SK-N-SH (cell line): Measurements from ENCODE around the gene EDRF1. TPM values are rescaled to one million over a fixed set of nuclear protein-coding genes. Genes with fewer than 3 reads are reported as not detected.

Experiments used
- CTCF ChIA-PET: fragments of 300-600, 350-600 bp; formaldehyde crosslinking; extraction: SDS; loops from one replicate; lab custom pipeline; 2021; lab: Yijun Ruan, JAX
- POLR2A ChIA-PET: fragments of 350-600 bp; sonication (Branson Sonifier 250); formaldehyde crosslinking; extraction: SDS; loops from one replicate; lab custom pipeline; 2020; ENCODE audit warnings: antibody characterized with exemption, inconsistent platforms; lab: Yijun Ruan, JAX
- DNase-seq: peaks from one replicate; pipeline ENCODE4 v3.0.0; 2012
- H2AFZ ChIP-seq: fragments of 200-600 bp; sonication (generic); 2 replicates; pipeline ENCODE4 v1.8.1; 2016; ENCODE audit warnings: antibody characterized with exemption, mild to moderate bottlenecking, low read depth
- H3F3A ChIP-seq: fragments of 200-600 bp; sonication (generic); replicated peaks from 2 replicates; pipeline ENCODE3; 2016; ENCODE audit warnings: antibody characterized with exemption, mild to moderate bottlenecking; ENCODE audit not compliant: insufficient read depth
- H3K27ac ChIP-seq, 2 experiments: fragments of 200-500 bp in 1 of 2; fragments of 200-600 bp in 1 of 2; sonication (Bioruptor generic) in 1 of 2; sonication (generic), shearing (Covaris generic) in 1 of 2; 2 replicates each; pipeline versions ENCODE4 v1.5.1 to v1.6.1; 2014 to 2016; ENCODE audit warnings: low read depth in 2 of 2, inconsistent platforms in 1 of 2, low read length in 1 of 2, mild to moderate bottlenecking in 1 of 2, mixed read lengths in 1 of 2
- H3K27me3 ChIP-seq: fragments of 200-600 bp; sonication (generic), shearing (Covaris generic); 2 replicates; pipeline ENCODE4 v1.6.1; 2016; ENCODE audit warnings: mixed run types; ENCODE audit not compliant: insufficient read depth
- H3K36me3 ChIP-seq, 2 experiments: fragments of 200-500 bp in 1 of 2; fragments of 200-600 bp in 1 of 2; sonication (Bioruptor generic) in 1 of 2; sonication (generic) in 1 of 2; replicated peaks in 1 of 2; 2 replicates each; pipeline versions ENCODE3 to v1.5.1; 2014 to 2016; ENCODE audit warnings: low read length in 1 of 2, mild to moderate bottlenecking in 1 of 2; ENCODE audit not compliant: insufficient read depth in 2 of 2, control insufficient read depth in 1 of 2
- H3K4me1 ChIP-seq, 2 experiments: fragments of 200-500 bp in 1 of 2; fragments of 200-600 bp in 1 of 2; sonication (Bioruptor generic) in 1 of 2; sonication (generic), shearing (Covaris generic) in 1 of 2; 2 replicates each; pipeline versions ENCODE4 v1.5.1 to v1.6.1; 2014 to 2016; ENCODE audit warnings: low read depth in 1 of 2, low read length in 1 of 2, mixed run types in 1 of 2; ENCODE audit not compliant: insufficient read depth in 2 of 2, control insufficient read depth in 1 of 2
- H3K4me2 ChIP-seq: fragments of 200-600 bp; sonication (generic), shearing (Covaris generic); 2 replicates; pipeline ENCODE4 v1.6.1; 2017; ENCODE audit warnings: mixed run types
- H3K4me3 ChIP-seq, 2 experiments: fragments of 200-500 bp in 1 of 2; fragments of 200-600 bp in 1 of 2; sonication (Bioruptor generic) in 1 of 2; sonication (generic), shearing (Covaris generic) in 1 of 2; 2 replicates each; pipeline versions ENCODE4 v1.5.1 to v1.8.1; 2014 to 2016; ENCODE audit warnings: low read depth in 2 of 2, inconsistent platforms in 1 of 2, low read length in 1 of 2, mild to moderate bottlenecking in 1 of 2, mixed read lengths in 1 of 2, moderate library complexity in 1 of 2
- H3K79me2 ChIP-seq: fragments of 200-600 bp; sonication (generic); 2 replicates; pipeline ENCODE4 v1.8.1; 2017; ENCODE audit warnings: mild to moderate bottlenecking; ENCODE audit not compliant: insufficient read depth
- H3K9ac ChIP-seq: fragments of 200-600 bp; sonication (generic); 2 replicates; pipeline ENCODE4 v1.6.1; 2017; ENCODE audit warnings: mixed run types
- H3K9me2 ChIP-seq: fragments of 200-600 bp; sonication (generic); 2 replicates; pipeline ENCODE4 v1.6.1; 2017; ENCODE audit warnings: mixed run types
- H3K9me3 ChIP-seq: fragments of 200-600 bp; sonication (generic); 2 replicates; pipeline ENCODE4 v1.6.1; 2017; ENCODE audit warnings: mixed run types, mild to moderate bottlenecking, moderate library complexity
- H4K20me1 ChIP-seq: fragments of 200-600 bp; sonication (generic); 2 replicates; pipeline ENCODE4 v1.6.1; 2017; ENCODE audit warnings: mild to moderate bottlenecking, mixed run types; ENCODE audit not compliant: insufficient read depth
- ELF1 ChIP-seq: IDR thresholded peaks from 2 replicates; pipeline ENCODE4 v1.4.0; 2012
- EP300 ChIP-seq, 2 experiments: IDR thresholded peaks; 2 replicates each; pipeline versions ENCODE4 v1.4.0 to v1.6.1; 2012; ENCODE audit warnings: borderline replicate concordance in 1 of 2, low read depth in 1 of 2, low read length in 1 of 2
- FOXJ3 ChIP-seq: sonication (generic); formaldehyde crosslinking; IDR thresholded peaks from 2 replicates; pipeline ENCODE4 v1.5.1; 2020; ENCODE audit warnings: mild to moderate bottlenecking, missing genetic modification reagents
- GABPA ChIP-seq: IDR thresholded peaks from 2 replicates; pipeline ENCODE4 v1.4.0; 2012; ENCODE audit warnings: low read depth, mild to moderate bottlenecking
- JUND ChIP-seq: IDR thresholded peaks from 2 replicates; pipeline ENCODE4 v1.4.0; 2012
- MAX ChIP-seq: IDR thresholded peaks from 2 replicates; pipeline ENCODE4 v1.4.0; 2012; ENCODE audit warnings: low read depth
- MXI1 ChIP-seq: IDR thresholded peaks from 2 replicates; pipeline ENCODE4 v1.6.1; 2012; ENCODE audit warnings: mild to moderate bottlenecking, low read depth, low read length, improper control_type of control experiment
- POLR2AphosphoS5 ChIP-seq: IDR thresholded peaks from 2 replicates; pipeline ENCODE4 v1.6.1; 2012; ENCODE audit warnings: low read depth, low read length
- RCOR1 ChIP-seq: fragments of 150-350 bp; IDR thresholded peaks from 2 replicates; pipeline ENCODE4 v1.6.1; 2017; ENCODE audit warnings: antibody characterized with exemption, low read length
- RFX5 ChIP-seq: IDR thresholded peaks from 2 replicates; pipeline ENCODE4 v1.6.1; 2012; ENCODE audit warnings: mild to moderate bottlenecking, improper control_type of control experiment, low read length
- RXRA ChIP-seq: IDR thresholded peaks from 2 replicates; pipeline ENCODE4 v1.4.0; 2012; ENCODE audit warnings: low read depth, mild to moderate bottlenecking, borderline replicate concordance
- TCF12 ChIP-seq: IDR thresholded peaks from 2 replicates; pipeline ENCODE4 v1.4.0; 2012
- YY1 ChIP-seq: IDR thresholded peaks from 2 replicates; pipeline ENCODE4 v1.4.0; 2012; ENCODE audit warnings: low read depth, mild to moderate bottlenecking
- WGBS: methylation state at CpG from one replicate; pipeline ENCODE4 v1.1.6; 2017; ENCODE audit warnings: low lambda C conversion rate; 5-methylcytosine and 5-hydroxymethylcytosine counted together
- polyA plus RNA-seq, 3 experiments: library from polyadenylated mRNA; depleted of rRNA; stranded (reverse); fragments of >200 nt; gene quantifications; 2 replicates each; pipeline ENCODE4 v1.2.3, GENCODE V29; 2012
- TF ChIP-seq, protein P1 (sequence below): IDR thresholded peaks from 2 replicates; pipeline ENCODE4 v1.4.0; 2012; ENCODE audit warnings: low read depth, borderline replicate concordance

The EDRF1 gene
- polyA plus RNA-seq, 1 of the 3 experiments (the other 2 are of a cell fraction): 19.2 TPM

GRCh38 chr10:125689955-125690569 lies 29.4 kb upstream of the EDRF1 start:
- Histone ChIP-seq H3K9me3 (no peaks in the 10 kb centered on the region), H2AFZ (no peak overlapping the region), H4K20me1 (no peaks in the 10 kb centered on the region), H3F3A (no peaks in the 10 kb centered on the region)
- TF ChIP-seq ELF1 (no peak), POLR2AphosphoS5 (no peak), RFX5 (no peak), RXRA (no peak), MAX (no peak)
- TF ChIP-seq, all 33 proteins: peak for 0
- H3K27me3 ChIP-seq: no peaks in the 10 kb centered on the region
- DNase-seq: no peak
- H3K9ac ChIP-seq: no peak overlapping the region
- WGBS: 56% methylated on average over 8 of the region's 8 CpGs
- no peaks in the 10 kb centered on the region for H3K79me2 ChIP-seq
- no peaks in the 10 kb centered on the region for H3K36me3 ChIP-seq
- H3K4me2 ChIP-seq: no peak overlapping the region
- ChIA-PET CTCF (no interaction called here), POLR2A (no interaction called here)
- H3K9me2 ChIP-seq: no peaks in the 10 kb centered on the region
- no peak overlapping the region for H3K4me3 ChIP-seq
- H3K27ac ChIP-seq: no peak overlapping the region
- peaks cover under 1 to 5% of the 10 kb centered on the region in 2 experiments; a peak in 2 of 4 replicates for H3K4me1 ChIP-seq

DNA sequence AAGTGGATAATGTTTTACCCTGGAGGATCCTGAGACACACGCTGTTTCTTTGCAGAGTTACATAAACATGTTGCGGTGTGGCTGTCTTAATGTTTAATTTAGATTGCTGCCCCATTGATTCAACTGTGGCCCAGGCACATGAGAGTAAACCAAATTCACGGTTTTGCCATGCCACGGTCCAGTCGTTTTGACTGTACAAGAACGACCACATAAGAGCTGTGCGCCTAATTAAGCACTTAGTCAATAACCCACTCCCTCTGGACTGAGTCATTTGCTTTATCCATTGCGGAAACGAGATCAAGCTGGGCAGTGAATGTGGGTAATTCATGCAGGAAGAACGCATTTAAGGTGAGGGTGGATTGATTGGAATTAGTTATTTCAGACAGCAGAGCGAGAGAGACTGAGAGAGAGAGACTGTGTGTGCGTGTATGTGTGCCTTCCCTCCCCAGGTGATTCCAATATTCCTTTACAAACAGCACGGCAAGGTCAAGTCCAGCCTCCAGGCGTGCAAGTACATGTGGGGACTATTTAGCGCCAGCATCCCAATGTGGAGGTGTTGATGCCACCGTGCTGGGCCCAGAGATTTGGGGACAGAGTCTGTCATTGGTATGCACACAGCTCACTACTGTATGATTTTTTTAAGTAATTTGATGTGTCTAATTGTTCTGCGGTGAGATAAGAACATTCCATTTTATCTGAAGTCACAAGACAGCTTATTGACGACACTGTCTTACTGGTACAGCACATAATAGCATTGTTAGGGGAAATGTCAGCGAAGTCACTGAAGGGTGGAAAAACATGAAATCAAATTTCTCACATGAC lies 28.1 kb upstream of the EDRF1 start:
- H3K9me3 ChIP-seq: no peaks in the 10 kb centered on the region
- H3K4me2 ChIP-seq: no peak overlapping the region
- 70% methylated on average over 19 of the region's 19 CpGs for WGBS
- H3K4me1 ChIP-seq: peaks cover 5% of the 10 kb centered on the region in 2 experiments; a peak in 2 of 4 replicates
- TF ChIP-seq RFX5 (no peak), RXRA (no peak), YY1 (no peak), EP300 (IDR thresholded peaks at IDR 0.05; ENCODE audit: borderline replicate concordance in 1 of 2, low read depth in 1 of 2, low read length in 1 of 2) (no peak), JUND (no peak), MXI1 (no peak), TCF12 (no peak), GABPA (no peak), FOXJ3 (CRISPR knock-in tag) (no peak), RCOR1 (no peak)
- TF ChIP-seq, protein P1, sequence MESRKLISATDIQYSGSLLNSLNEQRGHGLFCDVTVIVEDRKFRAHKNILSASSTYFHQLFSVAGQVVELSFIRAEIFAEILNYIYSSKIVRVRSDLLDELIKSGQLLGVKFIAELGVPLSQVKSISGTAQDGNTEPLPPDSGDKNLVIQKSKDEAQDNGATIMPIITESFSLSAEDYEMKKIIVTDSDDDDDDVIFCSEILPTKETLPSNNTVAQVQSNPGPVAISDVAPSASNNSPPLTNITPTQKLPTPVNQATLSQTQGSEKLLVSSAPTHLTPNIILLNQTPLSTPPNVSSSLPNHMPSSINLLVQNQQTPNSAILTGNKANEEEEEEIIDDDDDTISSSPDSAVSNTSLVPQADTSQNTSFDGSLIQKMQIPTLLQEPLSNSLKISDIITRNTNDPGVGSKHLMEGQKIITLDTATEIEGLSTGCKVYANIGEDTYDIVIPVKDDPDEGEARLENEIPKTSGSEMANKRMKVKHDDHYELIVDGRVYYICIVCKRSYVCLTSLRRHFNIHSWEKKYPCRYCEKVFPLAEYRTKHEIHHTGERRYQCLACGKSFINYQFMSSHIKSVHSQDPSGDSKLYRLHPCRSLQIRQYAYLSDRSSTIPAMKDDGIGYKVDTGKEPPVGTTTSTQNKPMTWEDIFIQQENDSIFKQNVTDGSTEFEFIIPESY: no peak
- no peaks in the 10 kb centered on the region for H3F3A ChIP-seq
- DNase-seq: no peak
- H2AFZ ChIP-seq: no peak overlapping the region
- H3K79me2 ChIP-seq: no peaks in the 10 kb centered on the region
- no peak overlapping the region for H3K4me3 ChIP-seq
- no peak overlapping the region for H3K27ac ChIP-seq
- H3K36me3 ChIP-seq: no peaks in the 10 kb centered on the region
- ChIA-PET POLR2A (no interaction called here), CTCF (no interaction called here)
- no peak overlapping the region for H3K9ac ChIP-seq
- no peaks in the 10 kb centered on the region for H3K27me3 ChIP-seq
- no peaks in the 10 kb centered on the region for H3K9me2 ChIP-seq
- no peaks in the 10 kb centered on the region for H4K20me1 ChIP-seq
